Colonic mucosa (tissue), 4 donors: Measurements from ENCODE around the gene KIAA1217. TPM values are rescaled to one million over a fixed set of nuclear protein-coding genes. Genes with fewer than 3 reads are reported as not detected.
A peak's percentile ranks its signal among the peaks of the same experiment; 100 is the strongest.

Experiments used
- DNase-seq: peaks from one replicate; pipeline ENCODE4 v3.0.0-alpha.2; 2020
- H3K27ac ChIP-seq: fragments of 200-600 bp; one replicate; pipeline ENCODE4 v1.8.0; 2021
- H3K27me3 ChIP-seq: fragments of 200-600 bp; one replicate; pipeline ENCODE4 v1.8.0; 2021
- H3K36me3 ChIP-seq: fragments of 200-600 bp; one replicate; pipeline ENCODE4 v1.8.0; 2021
- H3K4me1 ChIP-seq: fragments of 200-600 bp; one replicate; pipeline ENCODE4 v1.8.0; 2021; ENCODE audit warnings: mild to moderate bottlenecking
- H3K4me3 ChIP-seq: fragments of 200-600 bp; one replicate; pipeline ENCODE4 v1.8.0; 2021
- H3K9ac ChIP-seq, 2 donors: one replicate each; pipeline ENCODE4 v1.7.0; 2013; ENCODE audit warnings: control low read depth in 2 of 2, low read depth in 2 of 2, low read length in 2 of 2
- H3K9me3 ChIP-seq: fragments of 200-600 bp; one replicate; pipeline ENCODE4 v1.8.0; 2021
- intact Hi-C: fragments of 100-400 bp; cut with DNase I; formaldehyde crosslinking; loops from one replicate; pipeline ENCODE4 v1.14.1; 2022
- total RNA-seq, 2 donors: library from RNA; stranded (reverse); fragmentation: NEBNext Ultra II Directional in 1 of 2; extraction: Animal tissue kit (Norgen Biotek cat#: 25700) in 1 of 2; gene quantifications; one replicate each; pipeline ENCODE4 v1.2.1, GENCODE V29; 2021
- TF ChIP-seq, protein P1 (sequence below): fragments of 200-600 bp; IDR thresholded peaks from one replicate; pipeline ENCODE4 v1.8.0; 2022; ENCODE audit warnings: antibody characterized with exemption, mild to moderate bottlenecking
- donor health status: healthy.
- donor health status: DM: no; HTN: no; CAD: no.
- donor health status: DM: no; HTN: no; CAD: no.

Gene KIAA1217
- total RNA-seq, 2 donors from 2014 or later = 34.2 to 61.2 TPM

DNA sequence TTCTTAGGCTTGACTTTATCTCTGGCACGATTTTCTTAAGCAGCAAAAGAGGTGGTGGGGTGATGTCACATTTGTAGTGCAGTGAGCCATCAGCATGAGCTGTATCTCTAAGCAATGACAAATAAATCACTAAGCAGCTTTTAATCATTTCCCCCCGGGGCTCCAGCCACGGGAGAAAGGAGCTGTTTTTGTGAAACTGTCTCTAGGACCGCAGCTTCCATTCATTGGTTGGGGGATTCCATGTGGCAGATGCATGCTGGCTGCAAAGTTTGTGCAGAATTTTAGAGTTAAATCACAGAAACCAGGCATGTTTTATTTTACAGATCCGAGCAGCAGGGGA is 464 bp downstream of the KIAA1217 start:
- intact Hi-C loops = no loop called here
- peak overlapping the region; percentile 65 for H3K27ac ChIP-seq
- no peaks in the 10 kb centered on the region for H3K27me3 ChIP-seq
- peak overlapping the region; percentile 43 for H3K4me3 ChIP-seq
- no peak for DNase-seq
- no peaks in the 10 kb centered on the region for H3K36me3 ChIP-seq
- peak overlapping the region; percentile 6 to 79 for H3K9ac ChIP-seq
- no peaks in the 10 kb centered on the region for H3K9me3 ChIP-seq
- H3K4me1 ChIP-seq = no peaks in the 10 kb centered on the region
- TF ChIP-seq, protein P1, sequence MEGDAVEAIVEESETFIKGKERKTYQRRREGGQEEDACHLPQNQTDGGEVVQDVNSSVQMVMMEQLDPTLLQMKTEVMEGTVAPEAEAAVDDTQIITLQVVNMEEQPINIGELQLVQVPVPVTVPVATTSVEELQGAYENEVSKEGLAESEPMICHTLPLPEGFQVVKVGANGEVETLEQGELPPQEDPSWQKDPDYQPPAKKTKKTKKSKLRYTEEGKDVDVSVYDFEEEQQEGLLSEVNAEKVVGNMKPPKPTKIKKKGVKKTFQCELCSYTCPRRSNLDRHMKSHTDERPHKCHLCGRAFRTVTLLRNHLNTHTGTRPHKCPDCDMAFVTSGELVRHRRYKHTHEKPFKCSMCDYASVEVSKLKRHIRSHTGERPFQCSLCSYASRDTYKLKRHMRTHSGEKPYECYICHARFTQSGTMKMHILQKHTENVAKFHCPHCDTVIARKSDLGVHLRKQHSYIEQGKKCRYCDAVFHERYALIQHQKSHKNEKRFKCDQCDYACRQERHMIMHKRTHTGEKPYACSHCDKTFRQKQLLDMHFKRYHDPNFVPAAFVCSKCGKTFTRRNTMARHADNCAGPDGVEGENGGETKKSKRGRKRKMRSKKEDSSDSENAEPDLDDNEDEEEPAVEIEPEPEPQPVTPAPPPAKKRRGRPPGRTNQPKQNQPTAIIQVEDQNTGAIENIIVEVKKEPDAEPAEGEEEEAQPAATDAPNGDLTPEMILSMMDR = no peak

DNA sequence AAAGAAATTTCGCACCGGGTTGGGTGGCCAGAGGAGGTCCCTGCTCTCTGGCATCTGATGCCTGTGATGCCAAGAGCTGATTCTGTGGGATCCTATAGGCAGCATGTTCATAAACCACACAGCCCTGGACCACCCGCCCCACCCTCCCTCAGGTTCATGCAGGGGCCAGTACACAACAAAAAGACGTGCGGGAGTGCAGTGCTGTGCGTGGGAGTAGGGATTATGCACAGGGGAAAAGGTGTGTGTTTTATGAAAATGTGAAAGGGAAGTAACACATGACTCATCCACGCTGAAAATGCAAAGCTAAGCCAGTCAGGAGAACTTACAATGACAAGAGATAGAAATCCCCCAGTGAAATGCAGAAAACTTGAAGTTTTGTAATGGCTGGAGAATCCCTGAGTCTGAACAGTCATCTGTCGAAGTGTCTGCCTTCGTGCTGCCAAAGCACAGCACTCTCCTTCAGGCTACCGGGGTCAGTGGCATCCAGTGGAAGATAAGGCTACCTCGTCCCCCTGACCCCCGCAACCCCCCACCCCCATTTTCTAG is 1.1 kb downstream of the KIAA1217 start:
- H3K9ac ChIP-seq = peak overlapping the region in 1 of 2 donors; percentile 79
- H3K27me3 ChIP-seq = no peaks in the 10 kb centered on the region
- H3K27ac ChIP-seq = peak overlapping the region; percentile 65
- peak overlapping the region; percentile 43 for H3K4me3 ChIP-seq
- TF ChIP-seq, protein P1 = no peak
- no peaks in the 10 kb centered on the region for H3K9me3 ChIP-seq
- H3K36me3 ChIP-seq = no peaks in the 10 kb centered on the region
- peaks cover under 1% of the 10 kb centered on the region for H3K4me1 ChIP-seq
- intact Hi-C loops = no loop called here
- DNase-seq = peak; percentile 26

GRCh38 chr10:24210501-24210900 is 1.6 kb downstream of the KIAA1217 start:
- no peak for DNase-seq
- Histone ChIP-seq H3K27ac (no peak overlapping the region), H3K4me1 (peaks cover 5% of the 10 kb centered on the region), H3K27me3 (no peaks in the 10 kb centered on the region), H3K36me3 (no peaks in the 10 kb centered on the region), H3K9me3 (no peaks in the 10 kb centered on the region), H3K9ac (no peak overlapping the region), H3K4me3 (no peak overlapping the region)
- TF ChIP-seq, protein P1 = no peak
- intact Hi-C loops = no loop called here

GRCh38 chr10:24213266-24213665 is 4.3 kb downstream of the KIAA1217 start:
- TF ChIP-seq, protein P1 = no peak
- no peak overlapping the region for H3K27ac ChIP-seq

DNA sequence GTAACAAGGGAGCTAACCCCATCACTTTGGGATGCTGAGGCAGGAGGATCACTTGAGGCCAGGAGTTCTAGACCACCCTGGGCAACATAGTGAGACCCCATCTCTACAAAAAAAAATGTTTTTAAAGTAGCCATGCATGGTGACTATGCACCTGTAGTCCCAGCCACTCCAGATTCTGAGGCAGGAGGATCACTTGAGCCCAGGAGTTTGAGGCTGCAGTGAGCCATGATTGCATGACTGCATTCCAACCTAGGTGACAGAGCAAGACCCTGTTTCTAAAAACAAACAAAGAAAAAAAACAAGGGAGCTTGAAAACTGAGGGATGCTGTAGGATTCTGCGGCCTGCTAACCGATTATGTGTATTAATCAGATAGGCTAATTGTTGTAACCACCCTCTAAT is 4.9 kb downstream of the KIAA1217 start:
- Histone ChIP-seq H3K9ac (no peak overlapping the region), H3K9me3 (no peaks in the 10 kb centered on the region), H3K4me3 (no peak overlapping the region), H3K36me3 (no peaks in the 10 kb centered on the region), H3K27ac (no peak overlapping the region), H3K27me3 (no peaks in the 10 kb centered on the region), H3K4me1 (peaks cover 5% of the 10 kb centered on the region)
- DNase-seq = no peak
- intact Hi-C loops = no loop called here
- TF ChIP-seq, protein P1 = no peak

More at GRCh38 chr10:24213266-24213665, 4.3 kb downstream of the KIAA1217 start:
- intact Hi-C loops = no loop called here
- Histone ChIP-seq H3K9ac (no peak overlapping the region), H3K4me1 (peaks cover 5% of the 10 kb centered on the region), H3K9me3 (no peaks in the 10 kb centered on the region), H3K36me3 (no peaks in the 10 kb centered on the region), H3K4me3 (no peak overlapping the region), H3K27me3 (no peaks in the 10 kb centered on the region)
- DNase-seq = no peak
